Activated CD8-positive, alpha-beta T cell treated with anti-CD3 and anti-CD28 coated beads for 36 hours (primary cell): ENCODE data around the gene PLD1. TPM values are rescaled to one million over a fixed set of nuclear protein-coding genes. Genes with fewer than 3 reads are reported as not detected.
A peak's percentile ranks its signal among the peaks of the same experiment; 100 is the strongest.

Experiments used
- ATAC-seq: fragments of 200-7000 bp; cut with Tn5 transposase; one replicate; pipeline ENCODE4 v1.10.0; 2021; ENCODE audit warnings: mild to moderate bottlenecking, moderate library complexity
- CTCF ChIA-PET: fragments of 350-600 bp; sonication (Branson Sonifier 250); formaldehyde crosslinking; loops from one replicate; lab custom pipeline; 2021; ENCODE audit warnings: antibody characterized with exemption; lab: Charles Lee
- POLR2A ChIA-PET: fragments of 350-600 bp; sonication (Branson Sonifier 250); formaldehyde crosslinking; loops from one replicate; lab custom pipeline; 2021; ENCODE audit warnings: antibody characterized with exemption; lab: Charles Lee
- DNase-seq: peaks from one replicate; pipeline ENCODE4 v3.0.0-alpha.2; 2020
- H3K27ac Mint-ChIP-seq: one replicate; pipeline ENCODE4 v1.8.0; 2021; ENCODE audit warnings: mild to moderate bottlenecking, mixed read lengths
- H3K27me3 Mint-ChIP-seq: one replicate; pipeline ENCODE4 v1.8.0; 2021; ENCODE audit warnings: mixed read lengths
- H3K36me3 Mint-ChIP-seq: one replicate; pipeline ENCODE4 v1.8.0; 2021; ENCODE audit warnings: low read depth, mixed read lengths
- H3K4me1 Mint-ChIP-seq: one replicate; pipeline ENCODE4 v1.8.0; 2021; ENCODE audit warnings: low read depth, mixed read lengths
- H3K4me3 Mint-ChIP-seq: one replicate; pipeline ENCODE4 v1.8.0; 2021; ENCODE audit warnings: mild to moderate bottlenecking, moderate library complexity, mixed read lengths
- H3K9me3 Mint-ChIP-seq: one replicate; pipeline ENCODE4 v1.8.0; 2021; ENCODE audit warnings: mixed read lengths
- CTCF ChIP-seq: fragments of 200-600 bp; IDR thresholded peaks from one replicate; pipeline ENCODE4 v1.8.0; 2022; ENCODE audit warnings: antibody characterized with exemption, mild to moderate bottlenecking
- intact Hi-C: fragments of 100-400 bp; cut with micrococcal nuclease; formaldehyde crosslinking; loops from one replicate; pipeline ENCODE4 v1.10.0; 2022
- total RNA-seq, 2 experiments: library from RNA; stranded (reverse); gene quantifications; one replicate each; pipeline ENCODE4 v1.2.3, GENCODE V29; 2021

Gene PLD1
- total RNA-seq, 2 experiments from 2014 or later = 0.86 to 1.2 TPM

- Mint-ChIP-seq H3K27ac (no peak overlapping the region), H3K4me3 (peak overlapping the region; percentile 72), H3K36me3 (no peaks in the 10 kb centered on the region), H3K9me3 (no peaks in the 10 kb centered on the region), H3K27me3 (peaks cover 47% of the 10 kb centered on the region), H3K4me1 (peaks cover 25% of the 10 kb centered on the region)
- TF ChIP-seq CTCF = no peak
- ChIA-PET CTCF (interaction anchor here (1.6 kb wide), 1 partner anchor 37 kb away, joined by 4 read pairs; no protein-coding TSS in a partner anchor), POLR2A (no interaction called here)
- DNase-seq (no peak), ATAC-seq (peak; percentile 5)
- intact Hi-C loops = no loop called here
Observed at GRCh38 chr3:171809611-171809860, 747 bp downstream of the PLD1 start.

- no peak for TF ChIP-seq CTCF
- Mint-ChIP-seq H3K27me3 (peaks cover 38% of the 10 kb centered on the region), H3K27ac (no peak overlapping the region), H3K9me3 (no peaks in the 10 kb centered on the region), H3K36me3 (no peaks in the 10 kb centered on the region), H3K4me1 (peaks cover 14% of the 10 kb centered on the region), H3K4me3 (no peak overlapping the region)
- no peak for ATAC-seq
- intact Hi-C loops = no loop called here
- ChIA-PET POLR2A (no interaction called here), CTCF (no interaction called here)
- DNase-seq = no peak
Observed at GRCh38 chr3:171807806-171808205, 2.5 kb downstream of the PLD1 start.

- H3K27ac Mint-ChIP-seq = no peak overlapping the region
- CTCF ChIA-PET = interaction anchor here (1.0 to 1.6 kb wide), 2 partner anchors 23 to 240 kb away, joined by 3 read pairs; no protein-coding TSS in a partner anchor
Observed at GRCh38 chr3:171807129-171807675, 3.1 kb downstream of the PLD1 start.

GRCh38 chr3:171806200-171807128 is 3.8 kb downstream of the PLD1 start:
- no peaks in the 10 kb centered on the region for H3K36me3 Mint-ChIP-seq
- POLR2A ChIA-PET = no interaction called here
- intact Hi-C loops = no loop called here
- ATAC-seq (no peak), DNase-seq (no peak)
- H3K27me3 Mint-ChIP-seq = peaks cover 32% of the 10 kb centered on the region
- CTCF ChIA-PET = interaction anchor here (1.0 to 1.6 kb wide), 2 partner anchors 23 to 240 kb away, joined by 3 read pairs; no protein-coding TSS in a partner anchor
- TF ChIP-seq CTCF = no peak
- no peak overlapping the region for H3K27ac Mint-ChIP-seq
- H3K9me3 Mint-ChIP-seq = no peaks in the 10 kb centered on the region
- no peak overlapping the region for H3K4me3 Mint-ChIP-seq
- H3K4me1 Mint-ChIP-seq = peaks cover 14% of the 10 kb centered on the region

More at GRCh38 chr3:171807129-171807675, 3.1 kb downstream of the PLD1 start:
- H3K4me3 Mint-ChIP-seq = no peak overlapping the region
- intact Hi-C loops = no loop called here
- H3K4me1 Mint-ChIP-seq = peaks cover 14% of the 10 kb centered on the region
- DNase-seq (no peak), ATAC-seq (no peak)
- no peak for TF ChIP-seq CTCF
- H3K9me3 Mint-ChIP-seq = no peaks in the 10 kb centered on the region
- no peaks in the 10 kb centered on the region for H3K36me3 Mint-ChIP-seq
- POLR2A ChIA-PET = no interaction called here
- peaks cover 38% of the 10 kb centered on the region for H3K27me3 Mint-ChIP-seq

GRCh38 chr3:171805687-171806086 is 4.6 kb downstream of the PLD1 start:
- ChIA-PET POLR2A (no interaction called here), CTCF (interaction anchor here (1.6 kb wide), 1 partner anchor 239 kb away, joined by 3 read pairs; no protein-coding TSS in a partner anchor)
- ATAC-seq (no peak), DNase-seq (no peak)
- Mint-ChIP-seq H3K27ac (no peak overlapping the region), H3K4me3 (no peak overlapping the region), H3K27me3 (peaks cover 24% of the 10 kb centered on the region), H3K4me1 (peaks cover 13% of the 10 kb centered on the region), H3K9me3 (no peaks in the 10 kb centered on the region), H3K36me3 (no peaks in the 10 kb centered on the region)
- intact Hi-C loops = no loop called here
- TF ChIP-seq CTCF = no peak
